Measurements from ENCODE around the gene PNMA1. TPM values are rescaled to one million over a fixed set of nuclear protein-coding genes. Genes with fewer than 3 reads are reported as not detected.

The PNMA1 gene
- total and polyA plus RNA-seq, 2 of the 13 experiments (the other 11 are each of a cell fraction or from before 2014, with no cell fraction given): 7.0 to 8.3 TPM

DNA sequence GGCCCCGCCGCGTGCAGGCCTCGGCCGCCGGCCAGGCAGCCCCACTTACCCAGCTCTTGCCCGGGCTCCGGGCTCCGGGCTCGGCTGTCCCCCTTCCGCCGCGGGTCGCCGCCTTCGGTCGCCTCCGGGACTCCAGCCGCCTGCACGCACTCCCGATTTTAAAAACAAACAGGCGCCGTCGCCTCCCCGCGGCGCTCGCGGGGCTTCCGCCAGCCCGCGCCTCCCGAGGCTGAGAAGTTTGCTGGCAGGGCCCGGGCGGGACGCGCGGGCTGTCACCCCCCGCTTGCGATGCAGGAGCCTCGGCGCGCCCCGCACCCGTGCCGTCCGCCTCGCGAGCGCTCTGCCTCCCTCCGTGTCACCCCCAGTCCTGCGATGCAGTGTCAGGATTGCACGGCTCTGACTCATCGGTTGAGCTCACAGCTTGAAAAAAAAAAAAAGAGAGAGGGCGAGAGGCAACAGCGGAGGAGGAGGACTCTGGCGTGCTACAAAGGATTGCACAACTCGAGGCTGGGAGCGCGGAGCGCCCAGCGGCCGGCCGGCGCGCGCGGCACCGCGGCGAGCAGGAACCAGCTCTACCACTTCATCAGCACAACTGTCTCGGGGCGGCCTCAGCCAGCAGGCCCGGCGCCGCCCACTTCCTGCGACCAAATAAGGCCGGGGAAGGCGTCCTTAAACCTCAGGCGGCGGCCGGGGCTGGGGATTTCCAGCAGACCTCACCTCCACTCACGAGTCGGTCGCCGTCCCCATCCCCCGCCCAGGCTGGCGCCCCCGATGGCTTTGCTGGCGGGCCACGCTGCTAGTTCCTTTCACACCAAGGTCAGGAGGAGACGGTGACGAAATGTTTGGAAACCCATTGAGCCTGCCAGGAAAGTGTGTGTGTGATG is 45.8 kb upstream of the PNMA1 start (continued):
- TF ChIP-seq, protein P1, sequence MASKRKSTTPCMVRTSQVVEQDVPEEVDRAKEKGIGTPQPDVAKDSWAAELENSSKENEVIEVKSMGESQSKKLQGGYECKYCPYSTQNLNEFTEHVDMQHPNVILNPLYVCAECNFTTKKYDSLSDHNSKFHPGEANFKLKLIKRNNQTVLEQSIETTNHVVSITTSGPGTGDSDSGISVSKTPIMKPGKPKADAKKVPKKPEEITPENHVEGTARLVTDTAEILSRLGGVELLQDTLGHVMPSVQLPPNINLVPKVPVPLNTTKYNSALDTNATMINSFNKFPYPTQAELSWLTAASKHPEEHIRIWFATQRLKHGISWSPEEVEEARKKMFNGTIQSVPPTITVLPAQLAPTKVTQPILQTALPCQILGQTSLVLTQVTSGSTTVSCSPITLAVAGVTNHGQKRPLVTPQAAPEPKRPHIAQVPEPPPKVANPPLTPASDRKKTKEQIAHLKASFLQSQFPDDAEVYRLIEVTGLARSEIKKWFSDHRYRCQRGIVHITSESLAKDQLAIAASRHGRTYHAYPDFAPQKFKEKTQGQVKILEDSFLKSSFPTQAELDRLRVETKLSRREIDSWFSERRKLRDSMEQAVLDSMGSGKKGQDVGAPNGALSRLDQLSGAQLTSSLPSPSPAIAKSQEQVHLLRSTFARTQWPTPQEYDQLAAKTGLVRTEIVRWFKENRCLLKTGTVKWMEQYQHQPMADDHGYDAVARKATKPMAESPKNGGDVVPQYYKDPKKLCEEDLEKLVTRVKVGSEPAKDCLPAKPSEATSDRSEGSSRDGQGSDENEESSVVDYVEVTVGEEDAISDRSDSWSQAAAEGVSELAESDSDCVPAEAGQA (IDR thresholded peaks at IDR 0.05; ENCODE audit: low read depth): peak; percentile 22; the same call in 1 of the 2 replicates
- TF ChIP-seq, protein P1 (CRISPR knock-in tag; IDR thresholded peaks at IDR 0.05; ENCODE audit: borderline replicate concordance): no peak
- 0 out of 2 replicates have a peak, but pooled peaks have one; percentile 51 for TF ChIP-seq ZBTB34 (CRISPR knock-in tag; IDR thresholded peaks at IDR 0.05)
- TF ChIP-seq NFIC (IDR thresholded peaks at IDR 0.05; ENCODE audit: low read length): no peak
- TF ChIP-seq, protein P2, sequence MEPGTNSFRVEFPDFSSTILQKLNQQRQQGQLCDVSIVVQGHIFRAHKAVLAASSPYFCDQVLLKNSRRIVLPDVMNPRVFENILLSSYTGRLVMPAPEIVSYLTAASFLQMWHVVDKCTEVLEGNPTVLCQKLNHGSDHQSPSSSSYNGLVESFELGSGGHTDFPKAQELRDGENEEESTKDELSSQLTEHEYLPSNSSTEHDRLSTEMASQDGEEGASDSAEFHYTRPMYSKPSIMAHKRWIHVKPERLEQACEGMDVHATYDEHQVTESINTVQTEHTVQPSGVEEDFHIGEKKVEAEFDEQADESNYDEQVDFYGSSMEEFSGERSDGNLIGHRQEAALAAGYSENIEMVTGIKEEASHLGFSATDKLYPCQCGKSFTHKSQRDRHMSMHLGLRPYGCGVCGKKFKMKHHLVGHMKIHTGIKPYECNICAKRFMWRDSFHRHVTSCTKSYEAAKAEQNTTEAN (CRISPR knock-in tag; conservative IDR thresholded peaks at IDR 0.05): peak; percentile 46; the same call in 1 of the 2 replicates
- TF ChIP-seq ZNF782 (CRISPR knock-in tag; IDR thresholded peaks at IDR 0.05; ENCODE audit: borderline replicate concordance): peak; percentile 79; the same call in 1 of the 2 replicates
- TF ChIP-seq ZNF547 (CRISPR knock-in tag; IDR thresholded peaks at IDR 0.05): no peak
- no peak for TF ChIP-seq NBN (conservative IDR thresholded peaks at IDR 0.05)
- TF ChIP-seq ZNF451 (CRISPR knock-in tag; IDR thresholded peaks at IDR 0.05): peak; percentile 62; the same call in 1 of the 2 replicates
- TF ChIP-seq IKZF4 (CRISPR knock-in tag; IDR thresholded peaks at IDR 0.05; ENCODE audit: borderline replicate concordance, low read depth, not compliant biosample characterization): peak; percentile 33
- TF ChIP-seq AGO2 (optimal IDR thresholded peaks at IDR 0.05; ENCODE audit: low read depth, low read length): peak; percentile 87
- TF ChIP-seq ATF7-NPFF (CRISPR knock-in tag; IDR thresholded peaks at IDR 0.05; ENCODE audit: low read depth): peak; percentile 67
- TF ChIP-seq ZFP1 (CRISPR knock-in tag; IDR thresholded peaks at IDR 0.05): no peak; the same call in 1 of the 2 replicates
- peak; percentile 79; the same call in 1 of the 2 replicates for TF ChIP-seq ZNF589 (CRISPR knock-in tag; conservative IDR thresholded peaks at IDR 0.05)
- TF ChIP-seq SRSF4 (IDR thresholded peaks at IDR 0.05; ENCODE audit: low read depth, low read length, poor library complexity, severe bottlenecking): no peak
- TF ChIP-seq, protein P3, sequence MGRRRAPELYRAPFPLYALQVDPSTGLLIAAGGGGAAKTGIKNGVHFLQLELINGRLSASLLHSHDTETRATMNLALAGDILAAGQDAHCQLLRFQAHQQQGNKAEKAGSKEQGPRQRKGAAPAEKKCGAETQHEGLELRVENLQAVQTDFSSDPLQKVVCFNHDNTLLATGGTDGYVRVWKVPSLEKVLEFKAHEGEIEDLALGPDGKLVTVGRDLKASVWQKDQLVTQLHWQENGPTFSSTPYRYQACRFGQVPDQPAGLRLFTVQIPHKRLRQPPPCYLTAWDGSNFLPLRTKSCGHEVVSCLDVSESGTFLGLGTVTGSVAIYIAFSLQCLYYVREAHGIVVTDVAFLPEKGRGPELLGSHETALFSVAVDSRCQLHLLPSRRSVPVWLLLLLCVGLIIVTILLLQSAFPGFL (CRISPR knock-in tag; IDR thresholded peaks at IDR 0.05): no peak
- TF ChIP-seq SAP130 (CRISPR knock-in tag; IDR thresholded peaks at IDR 0.05; ENCODE audit: low read depth): peak; percentile 98
- peak; percentile 56 for TF ChIP-seq ZEB1 (IDR thresholded peaks at IDR 0.05; ENCODE audit: insufficient replicate concordance, low read depth)

All from HepG2 (cell line).